HG03280 (cell line): ENCODE measurements around the gene RAB4A.

Source experiments
- ATAC-seq: cut with Tn5 transposase; IDR thresholded peaks from one replicate; pipeline ENCODE4 v1.9.1; 2021; ENCODE audit warnings: mild to moderate bottlenecking, moderate library complexity; ENCODE audit not compliant: unreplicated experiment

RAB4A gene

GRCh38 chr1:229270547-229271447 is at the start of gene RAB4A:
Gene RAB4A, plus strand, starts transcription at chr1:229271111. Its CDS starts 229 bp downstream, at chr1:229271340.
- peak; percentile 84 for ATAC-seq

GRCh38 chr1:229222081-229222480 is 48.8 kb upstream of the RAB4A start:
- no peak for ATAC-seq

GRCh38 chr1:229223498-229223897 is 47.4 kb upstream of the RAB4A start:
- no peak for ATAC-seq

- ATAC-seq: no peak
Observed at GRCh38 chr1:229224308-229224707, 46.6 kb upstream of the RAB4A start.

- ATAC-seq: no peak
Observed at GRCh38 chr1:229225331-229225782, 45.6 kb upstream of the RAB4A start.

GRCh38 chr1:229226796-229227195 is 44.1 kb upstream of the RAB4A start:
- no peak for ATAC-seq

- ATAC-seq: peak; percentile 48
Observed at GRCh38 chr1:229227298-229227919, 43.5 kb upstream of the RAB4A start.

- ATAC-seq: no peak
Observed at GRCh38 chr1:229228522-229228921, 42.4 kb upstream of the RAB4A start.

GRCh38 chr1:229229137-229229720 is 41.7 kb upstream of the RAB4A start:
- no peak for ATAC-seq

- ATAC-seq: no peak
Observed at GRCh38 chr1:229229721-229230139, 41.2 kb upstream of the RAB4A start.

GRCh38 chr1:229230140-229230892 is 40.6 kb upstream of the RAB4A start:
- no peak for ATAC-seq

- no peak for ATAC-seq
Observed at GRCh38 chr1:229230893-229231753, 39.8 kb upstream of the RAB4A start.

GRCh38 chr1:229231754-229232119 is 39.2 kb upstream of the RAB4A start:
- ATAC-seq: no peak

- ATAC-seq: no peak
Observed at GRCh38 chr1:229234870-229235472, 35.9 kb upstream of the RAB4A start.

- ATAC-seq: no peak
Observed at GRCh38 chr1:229237320-229237719, 33.6 kb upstream of the RAB4A start.

- no peak for ATAC-seq
Observed at GRCh38 chr1:229238231-229238630, 32.7 kb upstream of the RAB4A start.

GRCh38 chr1:229238674-229239415 is 32.1 kb upstream of the RAB4A start:
- no peak for ATAC-seq

- no peak for ATAC-seq
Observed at GRCh38 chr1:229240532-229240931, 30.4 kb upstream of the RAB4A start.

GRCh38 chr1:229241390-229241789 is 29.5 kb upstream of the RAB4A start:
- ATAC-seq: no peak
